ENCODE results near the gene FER. TPM values are rescaled to one million over a fixed set of nuclear protein-coding genes. Genes with fewer than 3 reads are reported as not detected.
"Not testable (repeated sequence)": the region's sequence is repeated elsewhere in the genome, so short reads cannot be mapped to it uniquely, and the experiment has no call there.

The FER gene
- total and polyA plus RNA-seq, 2 of the 13 experiments (the other 11 are each of a cell fraction or from before 2014, with no cell fraction given), result 7.9 to 29.0 TPM

- H2AFZ ChIP-seq (ENCODE audit: low read length); POLR2A ChIA-PET; H3K4me1 ChIP-seq (ENCODE audit: insufficient read depth, low read length); H3K79me2 ChIP-seq (ENCODE audit: insufficient read depth, low read length); H4K20me1 ChIP-seq (ENCODE audit: insufficient read depth, low read length); CTCF ChIA-PET (ENCODE audit: low intra/inter-chr PET ratio, low total read pairs); H3K4me3 ChIP-seq (replicated peaks in 1 of 3; ENCODE audit: insufficient read depth in 1 of 3, low read depth in 2 of 3, low read length in 3 of 3); H3K9me3 ChIP-seq (ENCODE audit: low read length); H3K4me2 ChIP-seq (ENCODE audit: low read depth, low read length); H3K27me3 ChIP-seq (ENCODE audit: control insufficient read depth in 1 of 2, insufficient read depth in 2 of 2, low read length in 2 of 2); H3K9ac ChIP-seq (ENCODE audit: insufficient read depth, low read depth, low read length); DNase-seq (ENCODE audit: low spot score); BruUV-seq (replicated peaks); H3K36me3 ChIP-seq (replicated peaks in 1 of 2; ENCODE audit: control insufficient read depth in 1 of 2, insufficient read depth in 2 of 2, low read length in 2 of 2); ATAC-seq; H3K27ac ChIP-seq (ENCODE audit: extremely low read length, insufficient read depth, low read length); FAIRE-seq; in situ Hi-C loops (cut with HindIII; ENCODE audit: extremely low pct_ligation_motif_present, low pct_unique_long_range_greater_than_20kb); intact Hi-C loops (cut with micrococcal nuclease; ENCODE audit: unreplicated experiment): not testable (repeated sequence)
- WGBS (ENCODE audit: low lambda C conversion rate), result 90% methylated on average over 2 of the region's 2 CpGs
These were observed 26.4 kb downstream of the FER start for GRCh38 chr5:108774079-108774478.

- in situ Hi-C loops (cut with HindIII; ENCODE audit: extremely low pct_ligation_motif_present, low pct_unique_long_range_greater_than_20kb); H3K9me3 ChIP-seq (ENCODE audit: low read length); FAIRE-seq; H3K27me3 ChIP-seq (ENCODE audit: control insufficient read depth in 1 of 2, insufficient read depth in 2 of 2, low read length in 2 of 2); H3K9ac ChIP-seq (ENCODE audit: insufficient read depth, low read depth, low read length); H3K27ac ChIP-seq (ENCODE audit: extremely low read length, insufficient read depth, low read length); POLR2A ChIA-PET; CTCF ChIA-PET (ENCODE audit: low intra/inter-chr PET ratio, low total read pairs); intact Hi-C loops (cut with micrococcal nuclease; ENCODE audit: unreplicated experiment); H4K20me1 ChIP-seq (ENCODE audit: insufficient read depth, low read length); H3K4me3 ChIP-seq (replicated peaks in 1 of 3; ENCODE audit: insufficient read depth in 1 of 3, low read depth in 2 of 3, low read length in 3 of 3); H3K4me2 ChIP-seq (ENCODE audit: low read depth, low read length); ATAC-seq; H3K4me1 ChIP-seq (ENCODE audit: insufficient read depth, low read length); H3K36me3 ChIP-seq (replicated peaks in 1 of 2; ENCODE audit: control insufficient read depth in 1 of 2, insufficient read depth in 2 of 2, low read length in 2 of 2); H3K79me2 ChIP-seq (ENCODE audit: insufficient read depth, low read length); H2AFZ ChIP-seq (ENCODE audit: low read length); BruUV-seq (replicated peaks); DNase-seq (ENCODE audit: low spot score): not testable (repeated sequence)
- WGBS (ENCODE audit: low lambda C conversion rate), result 95% methylated on average over 3 of the region's 3 CpGs
These were observed 29.9 kb downstream of the FER start for GRCh38 chr5:108777582-108777981.

GRCh38 chr5:108784577-108784976 lies 36.9 kb downstream of the FER start:
- FAIRE-seq; in situ Hi-C loops (cut with HindIII; ENCODE audit: extremely low pct_ligation_motif_present, low pct_unique_long_range_greater_than_20kb); H3K4me3 ChIP-seq (replicated peaks in 1 of 3; ENCODE audit: insufficient read depth in 1 of 3, low read depth in 2 of 3, low read length in 3 of 3); H3K9ac ChIP-seq (ENCODE audit: insufficient read depth, low read depth, low read length); BruUV-seq (replicated peaks); H3K4me1 ChIP-seq (ENCODE audit: insufficient read depth, low read length); CTCF ChIA-PET (ENCODE audit: low intra/inter-chr PET ratio, low total read pairs); POLR2A ChIA-PET; DNase-seq (ENCODE audit: low spot score); intact Hi-C loops (cut with micrococcal nuclease; ENCODE audit: unreplicated experiment); H2AFZ ChIP-seq (ENCODE audit: low read length); H3K4me2 ChIP-seq (ENCODE audit: low read depth, low read length); H3K79me2 ChIP-seq (ENCODE audit: insufficient read depth, low read length); H3K27me3 ChIP-seq (ENCODE audit: control insufficient read depth in 1 of 2, insufficient read depth in 2 of 2, low read length in 2 of 2); H3K27ac ChIP-seq (ENCODE audit: extremely low read length, insufficient read depth, low read length); H3K36me3 ChIP-seq (replicated peaks in 1 of 2; ENCODE audit: control insufficient read depth in 1 of 2, insufficient read depth in 2 of 2, low read length in 2 of 2); ATAC-seq; H4K20me1 ChIP-seq (ENCODE audit: insufficient read depth, low read length): not testable (repeated sequence)
- TF ChIP-seq ZNF761 (CRISPR knock-in tag; conservative IDR thresholded peaks at IDR 0.05), result peak; percentile 100
- H3K9me3 ChIP-seq (ENCODE audit: low read length), result peaks cover 15% of the 10 kb centered on the region
- WGBS (ENCODE audit: low lambda C conversion rate), result 87% methylated on average over 4 of the region's 4 CpGs

All from HepG2 (cell line).